Activated CD8-positive, alpha-beta T cell treated with anti-CD3 and anti-CD28 coated beads for 36 hours (primary cell): ENCODE measurements around the gene LRP1. TPM values are rescaled to one million over a fixed set of nuclear protein-coding genes. Genes with fewer than 3 reads are reported as not detected.

Experiments
- ATAC-seq: fragments of 200-7000 bp; cut with Tn5 transposase; one replicate; pipeline ENCODE4 v1.10.0; 2021; ENCODE audit warnings: mild to moderate bottlenecking, moderate library complexity
- CTCF ChIA-PET: fragments of 350-600 bp; sonication (Branson Sonifier 250); formaldehyde crosslinking; loops from one replicate; lab custom pipeline; 2021; ENCODE audit warnings: antibody characterized with exemption; lab: Charles Lee
- POLR2A ChIA-PET: fragments of 350-600 bp; sonication (Branson Sonifier 250); formaldehyde crosslinking; loops from one replicate; lab custom pipeline; 2021; ENCODE audit warnings: antibody characterized with exemption; lab: Charles Lee
- DNase-seq: peaks from one replicate; pipeline ENCODE4 v3.0.0-alpha.2; 2020
- H3K27ac Mint-ChIP-seq: one replicate; pipeline ENCODE4 v1.8.0; 2021; ENCODE audit warnings: mild to moderate bottlenecking, mixed read lengths
- H3K27me3 Mint-ChIP-seq: one replicate; pipeline ENCODE4 v1.8.0; 2021; ENCODE audit warnings: mixed read lengths
- H3K36me3 Mint-ChIP-seq: one replicate; pipeline ENCODE4 v1.8.0; 2021; ENCODE audit warnings: low read depth, mixed read lengths
- H3K4me1 Mint-ChIP-seq: one replicate; pipeline ENCODE4 v1.8.0; 2021; ENCODE audit warnings: low read depth, mixed read lengths
- H3K4me3 Mint-ChIP-seq: one replicate; pipeline ENCODE4 v1.8.0; 2021; ENCODE audit warnings: mild to moderate bottlenecking, moderate library complexity, mixed read lengths
- H3K9me3 Mint-ChIP-seq: one replicate; pipeline ENCODE4 v1.8.0; 2021; ENCODE audit warnings: mixed read lengths
- CTCF ChIP-seq: fragments of 200-600 bp; IDR thresholded peaks from one replicate; pipeline ENCODE4 v1.8.0; 2022; ENCODE audit warnings: antibody characterized with exemption, mild to moderate bottlenecking
- intact Hi-C: fragments of 100-400 bp; cut with micrococcal nuclease; formaldehyde crosslinking; loops from one replicate; pipeline ENCODE4 v1.10.0; 2022
- total RNA-seq, 2 experiments: library from RNA; stranded (reverse); gene quantifications; one replicate each; pipeline ENCODE4 v1.2.3, GENCODE V29; 2021

The LRP1 gene
- total RNA-seq, 2 experiments from 2014 or later: 1.5 to 1.9 TPM

- Mint-ChIP-seq H3K36me3 (no peaks in the 10 kb centered on the region), H3K4me1 (peaks cover 11% of the 10 kb centered on the region), H3K27ac (no peak overlapping the region), H3K9me3 (no peaks in the 10 kb centered on the region), H3K27me3 (no peaks in the 10 kb centered on the region), H3K4me3 (no peak overlapping the region)
- intact Hi-C loops: no loop called here
- ATAC-seq (no peak), DNase-seq (no peak)
- ChIA-PET CTCF (interaction anchor here (1.1 to 12.0 kb wide), 3 partner anchors 50 to 101 kb away, joined by 3 to 143 read pairs (median 4); no protein-coding TSS in a partner anchor), POLR2A (interaction anchor here (0.5 to 1.9 kb wide), 5 partner anchors 13 to 441 kb away, joined by 3 to 4 read pairs (median 3); no protein-coding TSS in a partner anchor)
- no peak for TF ChIP-seq CTCF
Observed at GRCh38 chr12:57131896-57132744, 3.8 kb downstream of the LRP1 start.

DNA sequence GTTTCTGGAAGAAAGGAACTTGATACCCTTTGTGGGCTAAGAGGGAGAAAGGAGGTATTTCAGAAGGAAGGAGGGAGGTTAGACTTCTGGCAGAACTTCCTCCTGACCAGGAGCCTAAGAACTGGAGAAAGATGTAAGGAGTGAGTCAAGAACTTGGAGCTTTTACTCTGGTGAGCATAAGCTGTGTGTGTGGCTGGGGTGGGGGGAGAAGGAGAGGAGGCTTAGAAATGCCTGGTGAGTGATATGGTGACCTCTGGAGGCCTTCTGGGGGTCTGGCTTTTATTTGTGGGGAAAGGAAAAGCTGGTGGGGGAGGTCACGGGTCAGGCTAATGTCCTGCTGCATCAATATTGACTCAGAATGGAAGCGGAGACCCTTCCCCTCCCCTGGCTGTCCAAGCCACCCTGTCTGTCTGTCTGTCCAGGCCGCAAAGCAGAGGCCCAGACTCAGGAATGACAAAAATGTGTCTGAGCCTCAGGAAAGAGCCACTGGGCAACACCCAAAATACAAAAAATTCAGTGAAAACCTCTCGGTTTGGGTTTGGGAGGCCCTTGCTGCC lies 4.8 kb downstream of the LRP1 start:
- CTCF ChIA-PET: interaction anchor here (1.2 to 1.4 kb wide), 2 partner anchors 9 to 102 kb away, joined by 3 to 6 read pairs; no protein-coding TSS in a partner anchor
- Mint-ChIP-seq H3K4me3 (no peak overlapping the region), H3K36me3 (no peaks in the 10 kb centered on the region), H3K9me3 (no peaks in the 10 kb centered on the region), H3K27ac (no peak overlapping the region), H3K27me3 (no peaks in the 10 kb centered on the region), H3K4me1 (peaks cover 11% of the 10 kb centered on the region)
- no peak for ATAC-seq
- intact Hi-C loops: no loop called here
- no peak for TF ChIP-seq CTCF
- POLR2A ChIA-PET: interaction anchor here (1.1 kb wide), 1 partner anchor 128 kb away, joined by 3 read pairs; no protein-coding TSS in a partner anchor
- DNase-seq: no peak

GRCh38 chr12:57133916-57134315 lies 5.6 kb downstream of the LRP1 start:
- Mint-ChIP-seq H3K27me3 (no peaks in the 10 kb centered on the region), H3K27ac (no peak overlapping the region), H3K4me1 (peaks cover 11% of the 10 kb centered on the region), H3K36me3 (no peaks in the 10 kb centered on the region), H3K9me3 (no peaks in the 10 kb centered on the region), H3K4me3 (no peak overlapping the region)
- no peak for DNase-seq
- intact Hi-C loops: no loop called here
- ATAC-seq: no peak
- TF ChIP-seq CTCF: no peak
- ChIA-PET CTCF (interaction anchor here (1.2 kb wide), 1 partner anchor 10 kb away, joined by 6 read pairs; no protein-coding TSS in a partner anchor), POLR2A (no interaction called here)

DNA sequence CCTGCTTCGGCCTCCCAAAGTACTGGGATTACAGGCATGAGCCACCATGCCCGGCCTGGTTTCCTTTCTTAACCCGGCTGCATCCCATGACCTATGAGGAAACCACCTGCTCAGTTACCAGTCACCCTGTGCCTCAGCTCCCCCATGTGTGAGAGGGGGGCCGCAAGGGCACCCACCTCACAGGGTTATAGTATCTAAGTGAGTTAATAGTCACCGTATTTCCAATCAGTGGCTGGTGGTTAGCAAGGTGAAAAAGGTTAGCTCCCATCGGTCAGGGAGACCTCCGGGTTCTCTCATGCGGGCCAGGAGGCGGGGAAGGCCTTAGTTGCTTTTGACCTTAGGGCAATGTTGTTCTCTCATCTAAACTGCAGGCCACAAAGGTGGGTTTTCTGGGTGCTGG lies 6.7 kb downstream of the LRP1 start:
- intact Hi-C loops: no loop called here
- no peak for TF ChIP-seq CTCF
- POLR2A ChIA-PET: interaction anchor here (0.8 kb wide), 1 partner anchor 17 kb away, joined by 4 read pairs; no protein-coding TSS in a partner anchor
- Mint-ChIP-seq H3K27ac (no peak overlapping the region), H3K27me3 (no peaks in the 10 kb centered on the region), H3K36me3 (no peaks in the 10 kb centered on the region), H3K4me1 (peaks cover 7% of the 10 kb centered on the region), H3K4me3 (no peak overlapping the region), H3K9me3 (no peaks in the 10 kb centered on the region)
- DNase-seq (no peak), ATAC-seq (no peak)
- CTCF ChIA-PET: no interaction called here
